NK-92 treated with Interleukin-12 subunit alpha and Interleukin-12 subunit beta, amount 100 ng/mL, for 24 hours (cell line): ENCODE data around the gene FCGR2B.
"Not testable (repeated sequence)": the region's sequence is repeated elsewhere in the genome, so short reads cannot be mapped to it uniquely, and the experiment has no call there.

Source experiments
- DNase-seq: peaks from one replicate; lab custom pipeline; 2025; lab: John Stamatoyannopoulos, UW

Gene FCGR2B

GRCh38 chr1:161706113-161706481 lies 43.2 kb downstream of the FCGR2B start:
- DNase-seq = no peak

GRCh38 chr1:161706482-161707347 lies 43.8 kb downstream of the FCGR2B start, which contains the start of gene FCRLA:
FCRLA (plus strand) TSS chr1:161707229; CDS start chr1:161707265, 36 bp downstream.
- no peak for DNase-seq

- no peak for DNase-seq
These were observed 44.6 kb downstream of the FCGR2B start for GRCh38 chr1:161707503-161707902.

- DNase-seq = no peak
These were observed 46.4 kb downstream of the FCGR2B start for GRCh38 chr1:161709373-161709772.

GRCh38 chr1:161710560-161710959 lies 47.6 kb downstream of the FCGR2B start:
- DNase-seq = no peak

- no peak for DNase-seq
These were observed 55.8 kb downstream of the FCGR2B start for GRCh38 chr1:161718559-161719324.

- no peak for DNase-seq
These were observed 56.3 kb downstream of the FCGR2B start for GRCh38 chr1:161719325-161719611.

GRCh38 chr1:161720422-161720821 lies 57.5 kb downstream of the FCGR2B start:
- no peak for DNase-seq

GRCh38 chr1:161720956-161721737 lies 58.2 kb downstream of the FCGR2B start, which contains the start of gene FCRLB:
FCRLB (plus strand) TSS chr1:161721544; CDS start chr1:161722673, 1,129 bp downstream.
- DNase-seq = no peak

GRCh38 chr1:161721738-161722343 lies 58.9 kb downstream of the FCGR2B start:
- peak; percentile 13 for DNase-seq

GRCh38 chr1:161722406-161722805 lies 59.5 kb downstream of the FCGR2B start:
- DNase-seq = no peak

- DNase-seq = no peak
These were observed 60.7 kb downstream of the FCGR2B start for GRCh38 chr1:161723459-161724141.

- DNase-seq = not testable (repeated sequence)
These were observed 62.4 kb downstream of the FCGR2B start for GRCh38 chr1:161725258-161725907.

- DNase-seq = peak; percentile 70
These were observed 63.0 kb downstream of the FCGR2B start for GRCh38 chr1:161725908-161726472.

- peak; percentile 93 for DNase-seq
These were observed 63.7 kb downstream of the FCGR2B start for GRCh38 chr1:161726473-161727255.

- DNase-seq = no peak
These were observed 64.4 kb downstream of the FCGR2B start for GRCh38 chr1:161727256-161727924.
